SU-DHL-6 (cell line): ENCODE results near the gene GRM8.
"Not testable (repeated sequence)": the region's sequence is repeated elsewhere in the genome, so short reads cannot be mapped to it uniquely, and the experiment has no call there.

Source experiments
- EZH2phosphoT487 ChIP-seq: fragments of 200-600 bp; sonication (generic), shearing (Covaris generic); conservative IDR thresholded peaks from 2 replicates; pipeline ENCODE4 v1.6.1; 2018; ENCODE audit warnings: mild to moderate bottlenecking, antibody characterized with exemption, low read length, moderate library complexity, mixed read lengths
- TF ChIP-seq, protein P1 (sequence below): fragments of 200-600 bp; sonication (generic); IDR thresholded peaks from one replicate; pipeline ENCODE4 v1.5.1; 2017; ENCODE audit warnings: antibody characterized with exemption, mild to moderate bottlenecking, low read length, moderate library complexity; ENCODE audit not compliant: insufficient read depth, poor library complexity, severe bottlenecking

DNA sequence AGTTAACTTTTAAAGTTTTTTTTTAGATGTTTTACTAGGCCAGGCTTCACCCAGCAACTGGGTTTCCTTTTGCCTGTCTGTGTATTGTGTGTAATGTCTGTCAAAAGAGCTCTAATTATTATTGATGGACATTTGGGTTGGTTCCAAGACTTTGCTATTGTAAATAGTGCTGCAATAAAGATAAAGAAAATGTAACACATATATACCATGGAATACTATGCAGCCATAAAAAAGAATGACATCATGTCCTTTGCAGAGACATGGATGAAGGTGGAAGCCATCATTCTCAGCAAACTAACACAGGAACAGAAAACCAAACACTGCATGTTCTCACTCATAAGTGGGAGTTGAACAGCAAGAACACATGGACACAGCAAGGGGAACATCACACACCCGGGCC is 584.0 kb downstream of the GRM8 start:
- TF ChIP-seq, protein P1, sequence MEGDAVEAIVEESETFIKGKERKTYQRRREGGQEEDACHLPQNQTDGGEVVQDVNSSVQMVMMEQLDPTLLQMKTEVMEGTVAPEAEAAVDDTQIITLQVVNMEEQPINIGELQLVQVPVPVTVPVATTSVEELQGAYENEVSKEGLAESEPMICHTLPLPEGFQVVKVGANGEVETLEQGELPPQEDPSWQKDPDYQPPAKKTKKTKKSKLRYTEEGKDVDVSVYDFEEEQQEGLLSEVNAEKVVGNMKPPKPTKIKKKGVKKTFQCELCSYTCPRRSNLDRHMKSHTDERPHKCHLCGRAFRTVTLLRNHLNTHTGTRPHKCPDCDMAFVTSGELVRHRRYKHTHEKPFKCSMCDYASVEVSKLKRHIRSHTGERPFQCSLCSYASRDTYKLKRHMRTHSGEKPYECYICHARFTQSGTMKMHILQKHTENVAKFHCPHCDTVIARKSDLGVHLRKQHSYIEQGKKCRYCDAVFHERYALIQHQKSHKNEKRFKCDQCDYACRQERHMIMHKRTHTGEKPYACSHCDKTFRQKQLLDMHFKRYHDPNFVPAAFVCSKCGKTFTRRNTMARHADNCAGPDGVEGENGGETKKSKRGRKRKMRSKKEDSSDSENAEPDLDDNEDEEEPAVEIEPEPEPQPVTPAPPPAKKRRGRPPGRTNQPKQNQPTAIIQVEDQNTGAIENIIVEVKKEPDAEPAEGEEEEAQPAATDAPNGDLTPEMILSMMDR = not testable (repeated sequence)
- TF ChIP-seq EZH2phosphoT487 = not testable (repeated sequence)
